ENCODE results near the gene CFAP77. TPM values are rescaled to one million over a fixed set of nuclear protein-coding genes. Genes with fewer than 3 reads are reported as not detected.

Gene CFAP77
- total RNA-seq, 1 donor from 2014 or later = not detected

DNA sequence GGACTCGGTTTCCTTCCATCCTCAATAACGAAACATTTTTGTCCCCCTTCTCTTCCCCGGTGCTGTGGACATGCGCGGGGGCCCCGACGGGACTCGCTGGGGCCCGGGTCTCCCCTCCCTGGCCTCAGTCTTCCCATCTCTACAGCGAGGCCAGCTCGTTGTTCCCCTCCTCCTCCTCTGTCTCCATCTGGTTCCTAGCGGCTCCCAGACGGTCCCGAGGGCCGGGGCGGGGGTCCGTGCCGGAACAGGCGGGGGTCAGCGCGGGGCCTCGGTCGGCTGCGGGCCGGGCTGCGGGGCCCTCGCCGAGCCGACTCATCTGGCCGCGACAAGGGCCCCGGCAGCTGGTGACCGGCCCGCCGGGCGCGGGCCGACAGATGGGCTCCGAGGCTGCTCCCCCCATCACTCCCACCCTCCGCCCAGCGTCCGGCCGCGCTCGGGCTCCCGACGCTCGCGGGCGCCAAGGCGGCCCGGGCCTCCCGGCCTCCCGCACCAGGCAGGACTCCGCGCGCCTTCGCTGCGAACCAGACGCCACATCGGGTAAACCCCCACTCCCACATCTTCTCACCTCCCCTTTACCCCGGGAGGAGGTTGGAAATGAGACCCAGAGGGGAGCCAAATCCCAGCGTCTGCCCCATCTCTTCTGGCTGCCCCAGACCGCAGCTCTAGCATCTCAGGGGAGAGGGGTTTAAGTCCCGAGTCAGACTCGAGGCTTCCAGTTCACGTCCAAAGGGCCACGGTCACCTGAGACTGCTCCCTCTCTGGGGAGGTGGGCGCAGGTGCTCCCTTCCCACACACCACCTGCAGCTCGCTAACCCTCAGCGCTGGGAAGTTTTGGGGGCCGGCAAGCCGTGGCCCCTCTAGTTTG is 180.5 kb downstream of the CFAP77 start:
- ATAC-seq (no peak), DNase-seq (ENCODE audit: low spot score) (no peak)

GRCh38 chr9:132591244-132591643 is 181.2 kb downstream of the CFAP77 start:
- no peak for ATAC-seq
- DNase-seq (ENCODE audit: low spot score) = no peak

- DNase-seq (ENCODE audit: low spot score) (no peak), ATAC-seq (no peak)
Measured at GRCh38 chr9:132591751-132592314, 181.8 kb downstream of the CFAP77 start.

- no peak for ATAC-seq
- DNase-seq (ENCODE audit: low spot score) = no peak
Measured at GRCh38 chr9:132592451-132592850, 182.4 kb downstream of the CFAP77 start.

DNA sequence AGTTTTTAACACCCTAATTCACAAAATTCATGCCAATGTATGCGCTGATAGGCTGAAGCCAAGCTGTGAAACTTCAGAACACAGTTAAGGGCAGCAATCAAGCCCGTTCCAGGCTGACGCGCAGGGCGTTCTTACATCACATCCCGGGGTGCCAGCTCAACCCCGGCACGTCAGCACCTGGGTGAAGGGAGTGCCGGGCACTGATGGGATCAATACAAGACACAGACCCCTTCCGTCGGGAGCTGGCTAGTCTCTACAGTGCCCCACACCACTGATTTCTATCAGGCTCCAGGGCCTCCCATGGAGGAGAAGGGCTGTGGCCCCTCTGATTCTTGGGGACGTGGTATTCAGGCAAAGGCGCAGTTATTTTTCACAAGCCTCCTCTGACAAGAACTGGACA is 184.4 kb downstream of the CFAP77 start:
- ATAC-seq = no peak
- DNase-seq (ENCODE audit: low spot score) = no peak

GRCh38 chr9:132595319-132595718 is 185.3 kb downstream of the CFAP77 start:
- DNase-seq (ENCODE audit: low spot score) (no peak), ATAC-seq (no peak)

DNA sequence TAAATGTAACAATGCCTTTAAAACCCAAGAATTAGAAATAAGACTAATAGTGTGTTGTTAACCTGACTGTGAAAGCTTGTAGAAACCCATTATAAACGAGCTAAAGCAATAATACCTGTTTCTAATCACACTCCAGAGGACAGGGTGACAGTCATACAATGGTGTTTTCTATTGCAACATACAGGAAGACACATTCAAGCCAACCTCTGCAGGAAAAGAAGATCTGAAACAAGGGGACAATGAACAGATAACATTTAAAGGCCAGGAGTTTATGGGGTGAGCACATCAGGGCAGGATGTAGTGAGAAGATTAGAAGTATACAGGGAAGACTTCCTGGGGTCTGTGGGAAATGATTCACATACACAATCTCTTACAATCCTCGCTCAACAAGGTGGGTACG is 186.2 kb downstream of the CFAP77 start:
- no peak for DNase-seq (ENCODE audit: low spot score)
- ATAC-seq = no peak

GRCh38 chr9:132597073-132597775 is 187.2 kb downstream of the CFAP77 start:
- ATAC-seq = no peak
- no peak for DNase-seq (ENCODE audit: low spot score)

DNA sequence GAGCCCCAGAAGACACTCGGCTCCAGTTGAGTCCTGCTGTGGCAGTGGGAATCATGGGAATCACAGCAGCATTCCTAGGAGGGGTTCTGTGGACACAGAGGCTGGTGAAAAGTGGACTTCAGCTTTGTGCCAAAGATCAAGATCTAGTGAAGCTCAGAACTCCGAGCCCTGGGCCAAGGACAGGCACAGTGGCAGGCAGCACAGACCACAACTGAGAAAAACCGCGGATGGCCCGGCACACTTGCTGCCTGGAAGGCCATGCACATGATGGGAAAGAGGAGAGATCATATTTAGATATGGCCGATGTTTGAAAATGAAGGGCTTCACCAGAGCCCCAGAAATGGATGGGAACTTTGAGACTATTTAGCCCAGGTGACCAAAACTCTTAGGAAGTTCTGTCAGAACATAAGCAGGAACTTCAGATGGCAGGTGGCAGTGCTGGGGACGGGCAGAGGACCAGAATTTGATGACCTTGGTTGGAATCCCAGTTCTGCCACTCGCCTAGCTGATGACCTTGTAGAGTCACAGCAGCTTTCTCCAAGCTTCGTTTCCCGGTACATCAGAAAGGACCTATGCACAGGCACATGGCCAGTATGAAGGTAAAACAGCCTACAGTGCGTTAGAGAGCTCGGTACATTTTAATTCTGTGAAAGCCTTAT is 190.4 kb downstream of the CFAP77 start:
- no peak for ATAC-seq
- DNase-seq (ENCODE audit: low spot score) = no peak

DNA sequence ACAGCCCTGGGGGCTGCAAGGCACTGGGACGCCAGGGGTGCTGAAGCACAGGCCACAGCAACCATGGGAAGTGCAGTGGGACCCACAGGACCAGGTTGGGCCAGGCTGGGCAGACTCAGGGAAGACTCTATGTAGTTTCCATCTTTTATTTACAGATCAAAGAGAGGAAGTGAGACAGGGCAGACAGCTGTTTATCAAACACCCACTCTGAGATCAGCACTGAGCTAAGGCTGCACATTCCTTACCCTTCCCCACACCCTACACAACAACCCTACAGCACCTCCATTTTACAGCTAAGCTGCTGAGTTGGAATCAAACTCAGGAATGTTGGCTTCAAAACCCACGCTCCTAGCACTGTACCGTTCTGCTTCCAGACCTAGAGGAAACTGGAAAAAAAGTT is 192.2 kb downstream of the CFAP77 start:
- no peak for DNase-seq (ENCODE audit: low spot score)
- ATAC-seq = no peak

DNA sequence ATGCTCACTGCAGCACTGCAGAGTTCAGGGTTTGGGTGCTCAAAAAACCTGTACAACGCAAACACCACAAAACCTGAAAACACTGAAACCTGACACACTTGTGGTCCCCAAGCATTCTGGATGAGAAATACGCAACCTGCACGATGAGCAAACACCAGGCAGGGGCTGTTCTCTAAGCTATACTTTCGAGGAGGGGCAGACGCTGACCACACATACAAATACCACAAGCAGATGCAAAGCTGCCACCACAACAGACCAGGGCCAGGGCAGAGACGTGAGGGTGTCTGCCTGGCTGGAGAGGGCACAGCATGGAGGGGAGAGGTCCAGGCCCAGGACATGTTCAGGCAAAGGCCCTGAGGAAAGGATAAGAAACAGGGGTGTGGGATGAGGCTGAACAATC is 195.4 kb downstream of the CFAP77 start:
- no peak for ATAC-seq

GRCh38 chr9:132606066-132606465 is 196.1 kb downstream of the CFAP77 start:
- ATAC-seq = no peak

More for the DNA sequence above, 195.4 kb downstream of the CFAP77 start:
- DNase-seq (ENCODE audit: low spot score) = no peak

GRCh38 chr9:132609184-132609583 is 199.2 kb downstream of the CFAP77 start:
- DNase-seq (ENCODE audit: low spot score) = no peak
- ATAC-seq = no peak

More at GRCh38 chr9:132606066-132606465, 196.1 kb downstream of the CFAP77 start:
- DNase-seq (ENCODE audit: low spot score) = no peak

GRCh38 chr9:132609829-132610228 is 199.8 kb downstream of the CFAP77 start:
- ATAC-seq = no peak
- DNase-seq (ENCODE audit: low spot score) = no peak

DNA sequence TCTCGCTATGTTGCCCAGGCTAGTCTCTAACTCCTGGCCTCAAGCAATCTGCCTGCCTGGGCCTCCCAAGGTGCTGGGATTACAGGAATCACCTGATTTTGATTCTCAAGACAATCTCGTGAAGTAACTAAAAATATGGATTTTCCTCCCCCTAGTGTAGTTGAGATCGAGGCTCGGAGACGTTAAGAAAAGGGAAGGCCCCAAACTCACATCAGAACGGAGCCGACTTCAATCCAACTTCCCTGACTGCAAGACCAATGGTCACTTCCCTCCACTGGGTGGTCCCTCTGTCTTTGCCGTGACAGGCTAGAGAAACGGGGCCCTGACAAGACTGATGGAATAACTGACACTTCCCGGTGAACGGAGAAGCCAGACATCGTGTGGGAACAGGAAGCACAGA is 200.7 kb downstream of the CFAP77 start:
- DNase-seq (ENCODE audit: low spot score) (no peak), ATAC-seq (no peak)

DNA sequence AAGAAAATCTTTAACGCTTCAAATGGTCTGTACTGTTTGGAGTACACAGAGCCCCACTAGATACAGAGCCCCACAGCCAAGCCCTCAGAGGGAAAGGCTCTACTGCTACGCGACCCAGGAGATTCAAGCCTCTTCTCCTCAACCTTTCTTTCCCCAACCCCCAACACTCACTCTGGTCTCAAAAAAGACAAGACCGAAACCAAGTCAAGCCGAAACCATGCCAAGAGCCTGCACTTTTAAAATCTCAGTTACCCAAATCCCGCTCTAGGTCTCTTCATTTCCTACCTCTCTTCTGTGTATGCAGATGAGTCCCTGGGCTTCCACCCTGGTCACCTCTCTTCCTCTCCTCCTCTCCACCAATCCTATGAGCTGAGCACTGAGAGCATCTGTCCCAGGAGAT is 204.3 kb downstream of the CFAP77 start:
- ATAC-seq (no peak), DNase-seq (ENCODE audit: low spot score) (no peak)

GRCh38 chr9:132615774-132616173 is 205.8 kb downstream of the CFAP77 start:
- ATAC-seq (no peak), DNase-seq (ENCODE audit: low spot score) (no peak)

DNA sequence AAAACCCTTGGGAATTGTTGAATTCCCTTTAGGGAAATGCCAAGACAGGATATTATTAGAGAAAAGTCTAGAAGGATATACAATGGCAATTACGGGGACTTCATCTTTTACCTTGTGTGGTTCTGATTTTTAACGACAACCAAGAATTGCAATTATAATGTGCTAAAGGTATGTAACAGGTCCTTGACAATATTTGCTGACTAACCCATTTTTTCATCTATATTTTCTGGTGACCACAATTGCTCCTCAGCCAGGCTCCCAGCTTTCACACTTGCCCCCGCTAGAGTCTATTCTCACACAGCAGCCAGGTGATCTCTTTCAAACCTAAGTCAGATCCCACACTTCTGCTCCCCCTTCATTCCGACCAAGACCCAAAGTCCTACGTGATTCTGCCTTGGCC is 206.7 kb downstream of the CFAP77 start:
- ATAC-seq (no peak), DNase-seq (ENCODE audit: low spot score) (no peak)

DNA sequence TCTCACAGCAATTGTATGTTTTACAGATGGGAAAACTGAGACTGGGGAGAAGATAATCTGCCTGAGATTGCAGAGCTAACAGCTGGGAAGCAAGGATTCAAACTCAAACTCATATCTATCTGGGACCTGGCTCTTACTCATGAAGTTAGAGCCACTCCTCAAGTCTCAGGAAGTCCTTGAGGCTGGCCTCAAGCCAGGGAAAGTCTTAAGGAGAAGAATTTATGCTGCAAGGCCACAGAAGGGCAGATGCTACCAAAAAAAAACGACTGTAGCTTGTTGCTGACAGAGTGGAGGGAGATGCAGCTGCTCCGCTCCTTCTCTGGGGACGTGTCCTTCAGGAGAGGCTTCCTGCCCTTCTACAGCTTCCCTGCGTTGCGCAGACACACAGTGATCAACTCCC is 212.1 kb downstream of the CFAP77 start:
- DNase-seq (ENCODE audit: low spot score) (no peak), ATAC-seq (no peak)

Measured in left lobe of liver (tissue), 2 donors.